Fibroblast of skin of left biceps (primary cell): ENCODE data around the gene DNAH1.
"Not testable (repeated sequence)": the region's sequence is repeated elsewhere in the genome, so short reads cannot be mapped to it uniquely, and the experiment has no call there.

ENCODE experiments used
- DNase-seq, 2 experiments: peaks; one replicate each; pipeline ENCODE4 v3.0.0-alpha.2; 2013; ENCODE audit warnings: low read depth in 2 of 2

The DNAH1 gene

GRCh38 chr3:52315977-52316764 is at the start of gene DNAH1:
TSS of gene DNAH1 (plus strand) at chr3:52316319. CDS start at chr3:52322443, 6,124 bp downstream.
- no peak for DNase-seq

DNA sequence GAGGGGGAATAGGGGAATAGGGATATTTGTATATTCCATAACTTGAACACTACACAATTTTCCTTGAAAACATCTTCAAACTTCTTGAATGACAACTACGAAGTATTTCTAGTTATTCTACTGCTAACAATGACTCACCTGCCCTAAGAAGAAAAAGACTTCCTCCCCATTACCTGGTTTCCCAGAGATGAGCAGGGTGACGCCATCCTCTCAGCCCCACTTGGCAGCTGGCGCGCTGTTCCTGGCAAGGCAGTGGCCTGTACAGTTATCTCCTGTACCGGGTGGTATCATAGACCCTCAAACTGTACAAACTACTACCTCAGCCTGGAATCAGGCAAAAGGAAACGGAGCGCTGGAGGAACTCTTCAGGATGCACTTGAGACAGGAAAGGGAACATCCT is 48.1 kb upstream of the DNAH1 start:
- DNase-seq: no peak

DNA sequence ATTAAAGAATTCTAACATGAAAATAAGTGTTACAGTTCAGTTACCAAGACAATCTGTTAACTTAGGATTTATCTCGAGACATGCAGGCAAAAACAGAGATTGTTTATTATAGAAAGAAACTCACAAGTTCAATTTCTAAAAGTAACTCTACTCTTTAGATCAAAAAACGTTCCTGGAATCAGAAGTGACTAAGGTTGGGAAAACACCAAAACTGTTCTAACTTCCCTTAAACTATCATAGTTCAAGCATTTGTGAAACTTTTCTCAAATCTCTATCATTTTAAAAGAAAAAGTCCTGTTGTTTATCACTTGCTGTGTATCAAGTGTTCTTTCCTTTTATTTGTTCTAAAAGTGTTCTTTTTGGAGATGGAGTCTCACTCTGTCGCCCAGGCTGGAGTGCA is 46.3 kb upstream of the DNAH1 start:
- DNase-seq: no peak

DNA sequence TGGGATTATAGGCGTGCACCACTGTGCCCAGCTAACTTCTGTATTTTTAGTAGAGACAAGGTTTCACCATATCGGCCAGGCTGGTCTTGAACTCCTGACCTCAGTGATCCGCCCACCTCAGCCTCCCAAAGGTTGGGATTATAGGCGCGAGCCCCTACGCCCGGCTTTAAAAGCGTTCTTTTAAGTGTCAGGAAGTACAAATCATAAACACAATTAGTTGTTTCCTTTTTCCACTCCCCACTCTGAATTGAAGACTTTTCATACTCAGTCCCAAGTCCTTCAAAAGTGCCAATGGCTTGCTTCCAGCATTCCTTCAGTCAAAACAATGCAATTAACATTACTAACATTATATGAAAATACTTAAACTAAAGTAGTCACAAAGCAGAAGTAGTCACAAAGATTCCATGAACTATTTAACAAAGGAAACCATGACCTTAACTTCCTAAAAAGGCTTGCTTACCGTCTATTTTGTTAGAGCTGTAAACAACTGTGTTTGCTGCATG is 45.8 kb upstream of the DNAH1 start:
- no peak for DNase-seq

DNA sequence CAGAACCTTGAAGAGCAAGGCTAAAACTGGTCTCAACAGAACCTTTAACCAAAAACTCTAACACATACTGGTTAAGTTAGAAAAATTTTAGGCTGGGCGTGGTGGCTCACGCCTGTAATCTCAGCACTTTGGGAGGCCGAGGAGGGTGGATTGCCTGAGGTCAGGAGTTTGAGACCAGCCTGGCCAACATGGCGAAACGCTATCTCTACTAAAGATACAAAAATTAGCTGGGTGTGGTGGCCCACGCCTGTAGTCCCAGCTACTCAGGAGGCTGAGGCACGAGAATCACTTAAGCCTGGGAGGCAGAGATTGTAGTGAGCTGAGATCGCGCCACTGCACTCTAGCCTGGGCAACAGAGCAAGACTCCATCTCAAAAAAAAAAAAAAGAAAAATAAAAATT is 43.9 kb upstream of the DNAH1 start:
- not testable (repeated sequence) for DNase-seq

DNA sequence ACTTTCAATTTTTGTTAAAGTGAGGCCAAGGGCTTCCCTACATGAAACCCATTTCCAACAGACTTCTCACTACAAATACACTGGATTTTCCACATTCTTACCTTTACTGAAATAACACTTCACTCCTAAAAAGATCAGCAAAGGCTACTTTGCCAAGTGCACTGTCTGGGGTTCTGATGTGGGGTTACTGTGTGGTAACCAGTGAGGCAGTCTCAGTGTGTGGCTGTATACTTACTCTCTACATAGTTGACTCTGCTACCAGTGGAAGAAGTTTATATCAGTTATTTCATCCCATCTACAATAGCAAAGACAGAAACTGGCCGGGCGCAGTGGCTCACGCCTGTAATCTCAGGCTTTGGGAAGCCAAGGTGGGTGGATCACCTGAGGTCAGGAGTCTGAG is 43.3 kb upstream of the DNAH1 start:
- no peak for DNase-seq

DNA sequence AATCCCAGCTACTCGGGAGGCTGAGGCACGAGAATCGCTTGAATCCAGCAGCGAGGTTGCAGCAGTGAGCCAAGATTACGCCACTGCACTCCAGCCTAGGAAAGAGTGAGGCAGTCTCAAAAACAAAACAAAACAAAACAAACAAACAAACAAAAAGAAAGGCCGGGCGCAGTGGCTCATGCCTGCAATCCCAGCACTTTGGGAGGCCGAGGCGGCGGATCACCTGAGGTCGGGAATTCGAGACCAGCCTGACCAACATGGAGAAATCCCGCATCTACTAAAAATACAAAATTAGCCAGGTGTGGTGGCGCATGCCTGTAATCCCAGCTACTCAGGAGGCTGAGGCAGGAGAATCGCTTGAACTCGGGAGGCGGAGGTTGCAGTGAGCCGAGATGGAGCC is 41.3 kb upstream of the DNAH1 start:
- not testable (repeated sequence) for DNase-seq

DNA sequence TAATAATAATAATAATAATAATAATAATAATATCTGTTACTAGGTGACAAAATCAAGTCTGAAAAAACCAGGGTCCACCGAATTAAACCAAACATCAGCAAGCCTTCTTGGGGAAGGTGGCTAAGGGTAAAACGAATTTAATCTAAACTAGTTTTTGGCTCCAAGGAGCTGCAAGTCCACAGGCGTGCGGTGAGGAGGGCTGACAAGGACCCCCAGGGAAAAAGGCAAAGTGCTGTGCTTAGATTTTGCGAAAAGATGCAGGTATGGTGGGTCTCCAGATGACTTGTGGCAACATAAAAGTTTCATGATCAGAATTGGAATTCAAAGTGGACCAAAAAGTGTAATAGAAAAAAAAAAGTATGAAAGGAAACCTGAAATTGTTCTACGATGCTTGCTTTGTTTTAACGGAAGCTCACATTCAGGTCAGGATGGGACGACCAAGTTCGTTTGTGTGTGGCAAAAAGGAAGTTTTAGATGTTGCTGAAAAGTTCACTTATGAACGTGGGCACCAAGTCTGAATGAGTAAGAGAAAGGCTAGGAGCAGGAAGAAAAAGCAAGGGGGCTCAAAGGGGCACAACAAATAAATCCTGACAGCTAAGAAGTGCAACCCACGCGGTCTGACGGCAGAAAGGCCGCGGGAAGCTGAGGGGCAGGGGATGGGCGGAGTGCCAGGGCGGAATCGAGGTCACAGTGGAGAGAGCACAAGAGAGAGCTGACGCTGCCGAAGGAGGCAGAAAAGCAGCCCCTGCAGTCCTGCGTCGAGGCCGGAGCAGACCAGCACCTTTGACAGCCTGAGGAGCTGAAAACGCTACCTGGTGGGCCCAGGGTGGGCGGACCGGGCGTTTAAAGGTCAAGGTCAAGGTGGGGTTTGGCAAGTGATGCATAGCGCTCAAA is 38.8 kb upstream of the DNAH1 start:
- DNase-seq: no peak

GRCh38 chr3:52277972-52278509 is 38.1 kb upstream of the DNAH1 start:
- no peak for DNase-seq

- DNase-seq: peak; percentile 81 to 82
These were observed 37.5 kb upstream of the DNAH1 start, which contains the start of gene WDR82 for GRCh38 chr3:52278510-52279069. TSS of gene WDR82 (minus strand) at chr3:52278649. CDS start at chr3:52278361, 288 bp downstream.

- DNase-seq: no peak
These were observed 36.5 kb upstream of the DNAH1 start for GRCh38 chr3:52279596-52279995.

- no peak for DNase-seq
These were observed 36.1 kb upstream of the DNAH1 start for GRCh38 chr3:52280050-52280461.

- no peak for DNase-seq
These were observed 33.9 kb upstream of the DNAH1 start for GRCh38 chr3:52281981-52282801.

GRCh38 chr3:52283306-52283705 is 32.8 kb upstream of the DNAH1 start:
- no peak for DNase-seq

DNA sequence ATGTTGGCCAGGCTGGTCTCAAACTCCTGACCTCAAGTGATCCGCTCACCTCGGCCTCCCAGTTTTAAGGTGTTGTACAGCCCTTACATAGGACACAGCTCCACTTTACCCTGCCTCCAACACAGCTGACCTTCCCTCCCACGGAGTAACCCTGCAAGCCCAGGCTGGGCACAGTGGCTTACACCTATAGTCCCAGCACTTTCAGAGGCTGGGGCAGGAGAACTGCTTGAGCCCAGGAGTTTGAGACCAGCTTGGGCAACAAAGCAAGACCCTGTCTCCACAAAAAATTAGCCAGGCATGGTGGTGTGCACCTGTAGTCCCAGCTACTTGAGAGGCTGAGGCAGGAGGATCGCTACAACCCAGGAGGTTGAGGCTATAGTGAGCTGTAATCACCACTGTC is 32.1 kb upstream of the DNAH1 start:
- not testable (repeated sequence) for DNase-seq

- DNase-seq: no peak
These were observed 29.4 kb upstream of the DNAH1 start for GRCh38 chr3:52286777-52287110.

DNA sequence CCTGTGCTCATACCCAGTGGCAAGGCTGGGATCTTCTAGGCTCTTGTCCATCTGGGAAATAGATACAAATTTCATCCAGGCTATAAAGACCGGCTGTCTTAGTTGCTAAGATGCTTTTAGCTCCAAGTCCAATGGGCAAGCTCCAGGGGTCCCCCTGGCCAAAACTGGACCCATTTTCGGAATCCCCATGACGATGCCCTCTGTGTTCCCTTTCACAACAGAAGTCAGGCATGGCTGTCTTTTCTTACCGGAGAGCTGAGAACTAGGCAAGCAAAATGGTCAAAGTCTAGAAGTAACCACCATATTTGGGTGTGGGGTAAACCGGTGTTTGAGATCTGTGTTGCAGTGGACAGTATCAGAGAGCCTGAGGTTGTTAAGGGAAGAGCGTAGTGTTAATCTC is 27.4 kb upstream of the DNAH1 start:
- no peak for DNase-seq

GRCh38 chr3:52289338-52289746 is 26.8 kb upstream of the DNAH1 start:
- no peak for DNase-seq

- DNase-seq: no peak
These were observed 26.1 kb upstream of the DNAH1 start for GRCh38 chr3:52289747-52290595.
